B cell (primary cell): ENCODE measurements around the gene COL4A6. TPM values are rescaled to one million over a fixed set of nuclear protein-coding genes. Genes with fewer than 3 reads are reported as not detected.

Source experiments
- ATAC-seq: fragments of 200-7000 bp; cut with Tn5 transposase; one replicate; pipeline ENCODE4 v1.10.0; 2021; ENCODE audit warnings: low read depth, mild to moderate bottlenecking, moderate number of reproducible peaks, moderate library complexity
- CTCF ChIA-PET: fragments of 350-600 bp; sonication (Branson Sonifier 250); formaldehyde crosslinking; loops from one replicate; lab custom pipeline; 2021; ENCODE audit warnings: antibody characterized with exemption, inconsistent platforms; lab: Charles Lee
- POLR2A ChIA-PET: fragments of 350-600 bp; sonication (Branson Sonifier 250); formaldehyde crosslinking; loops from one replicate; lab custom pipeline; 2021; ENCODE audit warnings: antibody characterized with exemption; lab: Charles Lee
- DNase-seq: peaks from one replicate; pipeline ENCODE4 v3.0.0; 2013
- H2AFZ ChIP-seq: 2 replicates; pipeline ENCODE4 v1.6.1; 2012; ENCODE audit warnings: mild to moderate bottlenecking, low read depth, low read length; ENCODE audit not compliant: insufficient read depth, poor library complexity, severe bottlenecking
- H3K27ac ChIP-seq, 2 donors: 1 replicate in 1 of 2; 2 replicates in 1 of 2; pipeline ENCODE4 v1.5.1; 2012 to 2013; ENCODE audit warnings: low read length in 2 of 2, mild to moderate bottlenecking in 2 of 2, moderate library complexity in 1 of 2
- H3K27me3 ChIP-seq, 4 experiments: fragments of 200-600 bp in 1 of 4; sonication (generic) in 1 of 4; replicated peaks in 1 of 4; 1 replicate in 2 of 4; 2 replicates in 2 of 4; pipeline versions ENCODE4 v1.6.1 to v1.7.0; 2013 to 2016; ENCODE audit warnings: low read length in 3 of 4, mild to moderate bottlenecking in 2 of 4, mixed read lengths in 1 of 4, moderate library complexity in 1 of 4; ENCODE audit not compliant: insufficient read depth in 4 of 4, control insufficient read depth in 3 of 4; ENCODE audit errors: control extremely low read depth in 1 of 4
- H3K36me3 ChIP-seq, 2 experiments: replicated peaks in 1 of 2; 1 replicate in 1 of 2; 2 replicates in 1 of 2; pipeline versions ENCODE4 v1.6.1 to v1.7.1; 2013; ENCODE audit warnings: low read length in 1 of 2; ENCODE audit not compliant: insufficient read depth in 2 of 2, control insufficient read depth in 1 of 2; ENCODE audit errors: control extremely low read depth in 1 of 2, extremely low read depth in 1 of 2
- H3K4me1 ChIP-seq, 2 donors: fragments of 200-600 bp in 1 of 2; sonication (generic) in 1 of 2; 1 replicate in 1 of 2; 2 replicates in 1 of 2; pipeline versions ENCODE4 v1.5.1 to v1.6.1; 2013 to 2017; ENCODE audit warnings: low read length in 2 of 2; ENCODE audit not compliant: control insufficient read depth in 2 of 2, insufficient read depth in 2 of 2
- H3K4me2 ChIP-seq: replicated peaks from 2 replicates; pipeline ENCODE3; 2012; ENCODE audit warnings: mild to moderate bottlenecking, low read depth, low read length; ENCODE audit not compliant: poor library complexity, severe bottlenecking
- H3K4me3 ChIP-seq, 5 experiments: fragments of 200-600 bp in 1 of 5; sonication (generic) in 1 of 5; 1 replicate in 3 of 5; 2 replicates in 2 of 5; pipeline versions ENCODE4 v1.5.1 to v1.7.0; 2011 to 2016; ENCODE audit warnings: low read length in 4 of 5, mild to moderate bottlenecking in 4 of 5, low read depth in 2 of 5, control low read depth in 1 of 5, moderate library complexity in 1 of 5; ENCODE audit not compliant: insufficient read depth in 1 of 5; ENCODE audit errors: control extremely low read depth in 1 of 5, extremely low read depth in 1 of 5
- H3K79me2 ChIP-seq: fragments of 200-600 bp; sonication (generic); one replicate; pipeline ENCODE4 v1.6.0; 2016; ENCODE audit warnings: low read length; ENCODE audit not compliant: control insufficient read depth, insufficient read depth
- H3K9ac ChIP-seq: fragments of 200-600 bp; sonication (generic); 2 replicates; pipeline ENCODE4 v1.6.1; 2017; ENCODE audit warnings: mild to moderate bottlenecking, low read length, moderate library complexity
- H3K9me3 ChIP-seq, 3 donors: one replicate each; pipeline versions ENCODE4 v1.6.1 to v1.7.1; 2013; ENCODE audit warnings: low read length in 2 of 3; ENCODE audit not compliant: control insufficient read depth in 2 of 3, insufficient read depth in 1 of 3; ENCODE audit errors: control extremely low read depth in 1 of 3
- H4K20me1 ChIP-seq: 2 replicates; pipeline ENCODE4 v1.6.0; 2012; ENCODE audit warnings: mild to moderate bottlenecking, low read length; ENCODE audit not compliant: insufficient read depth, control insufficient read depth, poor library complexity, severe bottlenecking
- H3K27ac Mint-ChIP-seq: one replicate; pipeline ENCODE4 v1.8.0; 2021; ENCODE audit warnings: mixed read lengths
- H3K27me3 Mint-ChIP-seq: one replicate; pipeline ENCODE4 v1.8.0; 2021; ENCODE audit warnings: mixed read lengths
- H3K4me1 Mint-ChIP-seq: one replicate; pipeline ENCODE4 v1.8.0; 2021; ENCODE audit warnings: mixed read lengths
- H3K4me3 Mint-ChIP-seq: one replicate; pipeline ENCODE4 v1.8.0; 2021; ENCODE audit warnings: mixed read lengths
- H3K9me3 Mint-ChIP-seq: one replicate; pipeline ENCODE4 v1.8.0; 2022; ENCODE audit warnings: mixed read lengths; ENCODE audit not compliant: insufficient read depth
- CTCF ChIP-seq: fragments of 200-600 bp; IDR thresholded peaks from one replicate; pipeline ENCODE4 v1.8.0; 2022; ENCODE audit warnings: antibody characterized with exemption, mild to moderate bottlenecking
- EZH2 ChIP-seq: IDR thresholded peaks from 2 replicates; pipeline ENCODE4 v1.6.1; 2012; ENCODE audit warnings: borderline replicate concordance, low read depth, mild to moderate bottlenecking, moderate library complexity, low read length; ENCODE audit not compliant: insufficient read depth, poor library complexity, severe bottlenecking
- WGBS: methylation state at CpG from one replicate; pipeline ENCODE4 v1.1.5; 2013; ENCODE audit warnings: missing lambda C conversion rate; ENCODE audit not compliant: insufficient coverage; 5-methylcytosine and 5-hydroxymethylcytosine counted together
- intact Hi-C: fragments of 100-400 bp; cut with micrococcal nuclease; formaldehyde crosslinking; loops from one replicate; pipeline ENCODE4 v1.10.0; 2022
- polyA plus RNA-seq: library from polyadenylated mRNA; depleted of rRNA; stranded (reverse); fragments of >200 nt; gene quantifications from 2 replicates; pipeline ENCODE4 v1.2.3, GENCODE V29; 2012
- total RNA-seq, 2 donors: library from RNA; stranded (reverse); fragments of 120-200 nt in 1 of 2; gene quantifications; 1 replicate in 1 of 2; 2 replicates in 1 of 2; pipeline versions ENCODE4 v1.2.3 to v1.2.4, GENCODE V29; 2013 to 2022

Gene COL4A6
- total and polyA plus RNA-seq, 2 donors (not counting 1 experiment from before 2014, with no cell fraction given): not detected

GRCh38 chrX:108122748-108123147 lies 315.5 kb downstream of the COL4A6 start:
- no peaks in the 10 kb centered on the region for H3K4me1 Mint-ChIP-seq
- no peak overlapping the region for H3K9ac ChIP-seq
- no peak overlapping the region for H3K27ac Mint-ChIP-seq
- H3K9me3 Mint-ChIP-seq: no peaks in the 10 kb centered on the region
- 100% methylated on average over 2 of the region's 2 CpGs for WGBS
- H3K9me3 ChIP-seq: no peaks in the 10 kb centered on the region
- intact Hi-C loops: no loop called here
- no peak overlapping the region for H3K4me3 Mint-ChIP-seq
- H2AFZ ChIP-seq: no peak overlapping the region
- no peak overlapping the region for H3K4me3 ChIP-seq
- ChIA-PET POLR2A (no interaction called here), CTCF (no interaction called here)
- no peaks in the 10 kb centered on the region for H3K27me3 Mint-ChIP-seq
- ATAC-seq (no peak), DNase-seq (no peak)
- H3K27me3 ChIP-seq: no peaks in the 10 kb centered on the region
- H3K27ac ChIP-seq: no peak overlapping the region
- no peak overlapping the region for H3K4me2 ChIP-seq
- TF ChIP-seq CTCF (no peak), EZH2 (no peak)
- peaks cover 2 to 5% of the 10 kb centered on the region in 2 experiments for H3K36me3 ChIP-seq
- H4K20me1 ChIP-seq: no peaks in the 10 kb centered on the region
- H3K79me2 ChIP-seq: no peaks in the 10 kb centered on the region
- no peaks in the 10 kb centered on the region for H3K4me1 ChIP-seq

GRCh38 chrX:108121291-108121690 lies 316.9 kb downstream of the COL4A6 start:
- TF ChIP-seq EZH2: no peak
- no peak for TF ChIP-seq CTCF

More at GRCh38 chrX:108121291-108121690, 316.9 kb downstream of the COL4A6 start:
- H3K79me2 ChIP-seq: no peaks in the 10 kb centered on the region
- Mint-ChIP-seq H3K4me3 (no peak overlapping the region), H3K9me3 (no peaks in the 10 kb centered on the region), H3K27me3 (no peaks in the 10 kb centered on the region), H3K27ac (no peak overlapping the region), H3K4me1 (no peaks in the 10 kb centered on the region)
- WGBS: 100% methylated on average over 3 of the region's 3 CpGs
- no peak for ATAC-seq
- H3K27ac ChIP-seq: no peak overlapping the region
- CTCF ChIA-PET: no interaction called here
- intact Hi-C loops: no loop called here
- POLR2A ChIA-PET: no interaction called here
- DNase-seq: no peak
- no peaks in the 10 kb centered on the region for H3K4me1 ChIP-seq
- H3K36me3 ChIP-seq: no peaks in the 10 kb centered on the region
- no peak overlapping the region for H2AFZ ChIP-seq
- H3K27me3 ChIP-seq: no peaks in the 10 kb centered on the region
- no peaks in the 10 kb centered on the region for H3K9me3 ChIP-seq
- no peak overlapping the region for H3K4me2 ChIP-seq
- H3K9ac ChIP-seq: no peak overlapping the region
- H3K4me3 ChIP-seq: no peak overlapping the region
- no peaks in the 10 kb centered on the region for H4K20me1 ChIP-seq
